NT2/D1 (cell line): ENCODE results near the gene UBAC2.

ENCODE experiments used
- DNase-seq: peaks from one replicate; pipeline ENCODE4 v3.0.0-alpha.2; 2011; ENCODE audit warnings: low read depth, low spot score
- H3K27me3 ChIP-seq: 2 replicates; pipeline ENCODE4 v1.6.0; 2011; ENCODE audit warnings: mild to moderate bottlenecking; ENCODE audit not compliant: insufficient read length, insufficient read depth
- H3K36me3 ChIP-seq: 2 replicates; pipeline ENCODE4 v1.6.1; 2011; ENCODE audit warnings: mild to moderate bottlenecking, low read length, mixed read lengths; ENCODE audit not compliant: insufficient read depth, insufficient read length
- H3K4me1 ChIP-seq: 2 replicates; pipeline ENCODE4 v1.5.1; 2011; ENCODE audit not compliant: insufficient read depth, insufficient read length
- H3K4me3 ChIP-seq: 2 replicates; pipeline ENCODE4 v1.5.1; 2011; ENCODE audit warnings: low read depth; ENCODE audit not compliant: insufficient read length
- H3K9ac ChIP-seq: 2 replicates; pipeline ENCODE4 v1.6.0; 2011; ENCODE audit warnings: low read depth; ENCODE audit not compliant: insufficient read length
- H3K9me3 ChIP-seq: 2 replicates; pipeline ENCODE4 v1.5.1; 2011; ENCODE audit warnings: mild to moderate bottlenecking, low read length; ENCODE audit not compliant: insufficient read depth
- SUZ12 ChIP-seq: IDR thresholded peaks from 2 replicates; pipeline ENCODE4 v1.6.1; 2011; ENCODE audit not compliant: insufficient read length, insufficient read depth; ENCODE audit errors: extremely low read depth
- YY1 ChIP-seq: IDR thresholded peaks from 2 replicates; pipeline ENCODE4 v1.6.1; 2011; ENCODE audit not compliant: insufficient read length, insufficient read depth
- ZNF274 ChIP-seq: IDR thresholded peaks from 2 replicates; pipeline ENCODE4 v1.6.1; 2011; ENCODE audit warnings: mild to moderate bottlenecking, low read depth, low read length

UBAC2 gene, protein sequence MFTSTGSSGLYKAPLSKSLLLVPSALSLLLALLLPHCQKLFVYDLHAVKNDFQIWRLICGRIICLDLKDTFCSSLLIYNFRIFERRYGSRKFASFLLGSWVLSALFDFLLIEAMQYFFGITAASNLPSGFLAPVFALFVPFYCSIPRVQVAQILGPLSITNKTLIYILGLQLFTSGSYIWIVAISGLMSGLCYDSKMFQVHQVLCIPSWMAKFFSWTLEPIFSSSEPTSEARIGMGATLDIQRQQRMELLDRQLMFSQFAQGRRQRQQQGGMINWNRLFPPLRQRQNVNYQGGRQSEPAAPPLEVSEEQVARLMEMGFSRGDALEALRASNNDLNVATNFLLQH

GRCh38 chr13:99200432-99201167 is at the start of gene UBAC2:
TSS of gene UBAC2 (plus strand) at chr13:99200854. CDS start at chr13:99200909, 55 bp downstream.
- H3K4me3 ChIP-seq = peak within 1 kb of the TSS; percentile 88
- peak; percentile 92 for DNase-seq
- H3K9me3 ChIP-seq = no peaks in the 10 kb centered on the region
- TF ChIP-seq YY1 = peak; percentile 45
- TF ChIP-seq ZNF274 = no peak
- peaks cover 3% of the 10 kb centered on the region for H3K4me1 ChIP-seq
- H3K9ac ChIP-seq = peak within 1 kb of the TSS; percentile 96
- H3K36me3 ChIP-seq = peaks cover 24% of the 10 kb centered on the region
- no peaks in the 10 kb centered on the region for H3K27me3 ChIP-seq

DNA sequence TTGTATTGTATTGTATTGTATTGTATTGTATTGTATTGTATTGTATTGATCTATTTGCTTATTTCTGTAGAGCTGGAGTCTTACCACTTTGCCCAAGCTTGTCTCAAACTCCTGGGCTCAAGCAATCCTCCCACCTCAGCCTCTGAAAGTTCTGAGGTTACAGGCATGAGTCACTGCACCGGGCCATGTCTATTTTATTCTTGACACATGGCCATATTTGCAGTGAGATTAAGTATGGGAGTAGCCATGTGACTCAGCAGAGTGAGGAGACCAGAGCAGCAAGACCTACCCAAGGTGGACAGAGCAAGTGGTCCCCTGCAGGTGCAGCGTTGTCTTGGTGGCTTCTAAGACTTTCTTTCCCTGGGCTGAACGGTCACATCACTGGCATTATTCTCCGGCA is 49.1 kb upstream of the UBAC2 start:
- no peak for TF ChIP-seq SUZ12
- no peak for TF ChIP-seq YY1
- no peak for TF ChIP-seq ZNF274
- no peak overlapping the region for H3K9ac ChIP-seq
- H3K9me3 ChIP-seq = no peaks in the 10 kb centered on the region
- no peaks in the 10 kb centered on the region for H3K4me1 ChIP-seq
- H3K4me3 ChIP-seq = no peak overlapping the region
- no peaks in the 10 kb centered on the region for H3K27me3 ChIP-seq
- DNase-seq = no peak
- no peaks in the 10 kb centered on the region for H3K36me3 ChIP-seq

DNA sequence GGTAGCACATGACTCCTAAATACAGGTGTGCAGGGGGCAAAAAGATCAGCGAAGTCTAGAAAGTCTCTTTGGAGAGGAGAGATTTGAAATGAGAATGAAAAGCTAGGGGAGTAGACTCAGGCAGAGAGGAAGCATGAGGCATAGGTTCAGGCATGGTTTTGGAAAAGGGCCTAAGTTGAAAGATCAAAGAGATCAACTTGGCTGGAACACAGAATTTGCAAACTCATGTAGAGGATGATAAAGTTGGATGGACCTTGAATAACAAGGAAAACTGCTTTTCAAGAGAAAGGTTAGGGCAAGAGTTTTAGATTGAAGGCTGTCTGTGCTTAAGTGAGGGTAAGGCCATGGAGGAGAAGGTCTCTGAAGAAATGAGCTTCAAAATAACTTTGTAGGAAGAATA is 47.4 kb upstream of the UBAC2 start:
- no peak for DNase-seq
- Histone ChIP-seq H3K4me1 (no peaks in the 10 kb centered on the region), H3K27me3 (no peaks in the 10 kb centered on the region), H3K9ac (no peak overlapping the region), H3K4me3 (no peak overlapping the region), H3K9me3 (no peaks in the 10 kb centered on the region), H3K36me3 (no peaks in the 10 kb centered on the region)
- no peak for TF ChIP-seq YY1
- no peak for TF ChIP-seq ZNF274
- TF ChIP-seq SUZ12 = no peak

DNA sequence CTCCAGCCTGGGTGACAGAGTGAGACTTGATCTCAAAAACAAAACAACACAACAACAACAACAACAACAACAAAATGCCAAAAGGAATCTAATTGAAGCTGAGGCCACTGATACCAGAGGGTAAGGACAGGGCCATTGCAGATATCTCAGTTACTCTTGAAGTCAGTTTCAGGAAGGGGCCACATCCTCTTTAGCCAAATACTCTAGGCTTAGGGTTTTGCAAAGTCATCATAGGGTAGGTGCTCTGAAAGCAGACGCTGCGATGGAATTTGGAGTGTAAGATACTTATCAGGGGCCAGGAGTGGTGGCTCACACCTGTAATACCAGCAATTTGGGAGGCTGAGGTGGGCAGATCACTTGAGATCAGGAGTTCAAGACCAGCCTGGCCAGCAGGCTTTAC is 46.6 kb upstream of the UBAC2 start:
- Histone ChIP-seq H3K4me3 (no peak overlapping the region), H3K27me3 (no peaks in the 10 kb centered on the region), H3K36me3 (no peaks in the 10 kb centered on the region), H3K9ac (no peak overlapping the region), H3K9me3 (no peaks in the 10 kb centered on the region), H3K4me1 (no peaks in the 10 kb centered on the region)
- TF ChIP-seq SUZ12 (no peak), YY1 (no peak)
- no peak for DNase-seq

DNA sequence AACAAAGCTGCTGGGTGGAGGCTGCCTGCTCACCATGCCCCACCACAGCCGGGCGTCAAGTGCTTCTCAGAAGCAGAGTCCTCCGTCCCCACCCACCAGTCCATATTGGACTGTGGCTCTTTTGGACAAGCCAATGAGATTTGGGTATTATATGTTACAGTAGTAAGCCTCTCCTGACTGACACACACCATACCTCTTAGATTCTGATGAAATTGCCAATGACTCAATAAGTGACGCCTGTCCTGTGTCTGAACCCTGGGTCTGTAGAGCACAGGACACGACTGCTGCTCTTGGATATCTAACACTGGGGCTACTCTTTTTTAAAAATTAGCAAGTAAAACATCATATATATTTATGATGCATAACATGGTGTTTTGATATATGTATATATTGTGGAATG is 44.8 kb upstream of the UBAC2 start:
- DNase-seq = no peak
- no peaks in the 10 kb centered on the region for H3K4me1 ChIP-seq
- TF ChIP-seq YY1 (no peak), ZNF274 (no peak), SUZ12 (no peak)

GRCh38 chr13:99157046-99157445 is 43.6 kb upstream of the UBAC2 start:
- Histone ChIP-seq H3K9ac (no peak overlapping the region), H3K27me3 (peaks cover 3% of the 10 kb centered on the region), H3K4me1 (no peaks in the 10 kb centered on the region), H3K4me3 (no peak overlapping the region), H3K9me3 (no peaks in the 10 kb centered on the region), H3K36me3 (no peaks in the 10 kb centered on the region)
- TF ChIP-seq YY1 (no peak), ZNF274 (no peak), SUZ12 (no peak)
- DNase-seq = no peak

More for the DNA sequence above, 44.8 kb upstream of the UBAC2 start:
- Histone ChIP-seq H3K27me3 (peaks cover 3% of the 10 kb centered on the region), H3K36me3 (no peaks in the 10 kb centered on the region), H3K9me3 (no peaks in the 10 kb centered on the region), H3K9ac (no peak overlapping the region), H3K4me3 (no peak overlapping the region)

DNA sequence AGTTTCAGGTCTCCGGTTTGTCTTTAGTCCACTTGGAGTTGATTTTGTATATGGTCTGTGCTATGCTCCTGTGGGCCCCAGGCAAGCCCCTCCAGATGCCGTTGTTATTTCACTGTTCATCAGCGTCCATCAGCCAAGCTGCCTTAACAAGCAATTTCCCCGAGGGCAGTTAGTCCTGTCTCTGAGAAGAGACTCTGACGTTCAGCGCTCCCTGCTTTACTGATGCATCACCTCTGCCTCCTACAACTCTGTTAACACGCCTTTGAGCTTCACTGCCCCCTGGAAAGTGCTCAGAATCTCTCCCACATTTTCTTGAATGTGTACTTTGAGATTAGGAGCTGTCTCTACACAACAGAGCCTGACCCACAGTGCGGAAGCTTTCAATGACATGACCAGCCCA is 41.8 kb upstream of the UBAC2 start:
- TF ChIP-seq SUZ12 = no peak
- no peak for TF ChIP-seq YY1
- no peak for TF ChIP-seq ZNF274
- Histone ChIP-seq H3K9ac (no peak overlapping the region), H3K36me3 (no peaks in the 10 kb centered on the region), H3K9me3 (no peaks in the 10 kb centered on the region), H3K27me3 (peaks cover 3% of the 10 kb centered on the region), H3K4me3 (no peak overlapping the region), H3K4me1 (no peaks in the 10 kb centered on the region)
- DNase-seq = no peak
